ENCODE measurements around the gene FRS2.
"Not testable (repeated sequence)": the region's sequence is repeated elsewhere in the genome, so short reads cannot be mapped to it uniquely, and the experiment has no call there.

Gene FRS2

DNA sequence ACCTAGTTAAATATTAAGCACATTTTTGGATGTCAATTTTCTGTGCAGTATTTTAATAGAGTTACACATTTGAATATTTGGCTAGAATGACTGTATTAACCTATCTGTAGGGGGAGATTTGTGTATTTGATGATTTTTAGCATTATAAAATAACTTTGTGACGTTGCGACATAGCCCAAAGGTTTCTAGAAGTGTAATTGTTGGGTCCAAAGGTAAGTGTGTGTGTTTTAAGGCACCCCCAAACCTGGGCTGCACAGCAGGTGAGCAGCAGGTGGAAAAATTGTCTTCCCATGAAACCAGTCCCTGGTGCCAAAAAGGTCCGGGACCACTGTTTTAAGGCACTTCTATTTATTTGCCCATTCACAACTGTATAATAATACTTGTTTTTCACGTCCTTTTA, 118.3 kb downstream of the FRS2 start:
- no peak for DNase-seq

DNA sequence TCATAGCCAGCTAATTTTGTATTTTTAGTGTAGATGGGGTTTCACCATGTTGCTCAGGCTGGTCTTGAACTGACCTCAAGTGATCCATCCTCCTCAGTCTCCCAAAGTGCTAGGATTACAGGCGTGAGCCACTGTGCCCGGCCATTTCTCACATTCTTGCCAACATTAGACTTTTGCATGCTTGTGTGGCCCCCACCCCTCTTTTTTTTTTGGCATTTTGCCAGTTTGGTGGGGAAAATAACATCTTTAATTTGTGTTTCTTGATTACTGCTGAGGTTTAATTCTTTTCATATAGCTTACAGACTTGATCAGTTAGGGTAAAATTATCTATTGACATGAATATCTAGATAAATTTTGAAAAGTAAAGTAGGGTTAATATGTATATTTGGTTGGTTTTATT, 118.9 kb downstream of the FRS2 start:
- DNase-seq, result no peak

DNA sequence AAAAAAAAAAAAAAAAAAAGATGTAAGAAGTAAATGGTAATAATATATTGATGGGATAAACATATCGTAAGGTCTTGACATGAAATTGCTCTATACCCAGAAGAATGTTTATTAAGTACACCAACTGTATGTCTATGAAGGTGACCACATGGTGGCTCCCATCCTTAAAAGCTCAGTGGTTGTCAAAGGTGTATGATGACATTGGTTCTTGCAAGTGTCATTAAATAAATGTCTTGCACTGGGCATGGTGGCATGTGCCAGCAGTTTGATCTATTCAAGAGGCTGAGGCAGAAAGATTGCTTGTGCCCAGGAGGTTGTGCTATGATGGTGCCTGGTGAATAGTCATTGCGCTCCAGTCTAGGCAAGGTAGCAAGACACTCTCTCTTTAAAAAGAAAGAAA, 125.5 kb downstream of the FRS2 start:
- DNase-seq, result no peak

DNA sequence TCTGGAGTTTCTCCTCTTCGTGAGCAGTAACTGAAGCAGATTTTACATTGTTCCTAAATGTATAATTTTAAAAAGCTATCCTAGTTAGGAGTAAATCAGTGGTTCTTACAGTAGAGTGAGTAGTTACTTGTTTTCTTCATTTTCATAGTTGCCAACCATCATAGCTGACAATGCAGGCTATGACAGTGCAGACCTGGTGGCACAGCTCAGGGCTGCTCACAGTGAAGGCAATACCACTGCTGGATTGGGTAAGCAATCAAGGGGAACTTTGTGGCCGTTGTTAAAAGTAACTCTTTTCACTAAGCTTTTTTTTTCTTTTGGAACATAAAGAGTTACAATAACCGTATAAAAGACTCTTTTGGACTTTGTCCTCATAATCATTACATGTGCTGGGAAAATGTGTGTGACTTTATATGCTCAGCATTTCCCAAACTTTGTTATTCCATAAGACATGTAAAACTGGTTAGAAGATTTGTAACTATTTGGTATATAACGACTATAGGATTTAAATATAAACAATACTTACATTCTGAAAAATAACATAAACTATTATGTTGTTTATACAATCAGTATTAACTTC, 128.1 kb downstream of the FRS2 start:
- DNase-seq, result no peak

DNA sequence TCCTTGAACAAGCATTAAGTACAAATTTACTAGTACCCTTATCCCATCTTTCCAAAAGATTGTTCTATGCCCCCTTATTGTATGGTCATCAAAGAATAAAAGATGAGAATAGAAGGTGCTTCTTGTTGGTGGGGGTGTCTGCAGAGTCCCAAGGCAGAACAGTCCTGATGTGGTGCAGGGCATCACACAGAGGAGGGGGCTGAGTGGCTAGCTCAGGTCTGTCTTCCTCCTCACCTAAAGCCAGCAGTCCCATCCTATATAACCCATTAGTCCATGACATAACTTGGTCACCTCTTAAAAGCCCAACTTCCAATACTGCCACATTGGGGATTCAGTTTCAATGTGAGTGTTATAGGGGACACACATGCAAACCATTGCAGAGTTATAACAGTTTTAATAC, 130.6 kb downstream of the FRS2 start:
- no peak for DNase-seq

DNA sequence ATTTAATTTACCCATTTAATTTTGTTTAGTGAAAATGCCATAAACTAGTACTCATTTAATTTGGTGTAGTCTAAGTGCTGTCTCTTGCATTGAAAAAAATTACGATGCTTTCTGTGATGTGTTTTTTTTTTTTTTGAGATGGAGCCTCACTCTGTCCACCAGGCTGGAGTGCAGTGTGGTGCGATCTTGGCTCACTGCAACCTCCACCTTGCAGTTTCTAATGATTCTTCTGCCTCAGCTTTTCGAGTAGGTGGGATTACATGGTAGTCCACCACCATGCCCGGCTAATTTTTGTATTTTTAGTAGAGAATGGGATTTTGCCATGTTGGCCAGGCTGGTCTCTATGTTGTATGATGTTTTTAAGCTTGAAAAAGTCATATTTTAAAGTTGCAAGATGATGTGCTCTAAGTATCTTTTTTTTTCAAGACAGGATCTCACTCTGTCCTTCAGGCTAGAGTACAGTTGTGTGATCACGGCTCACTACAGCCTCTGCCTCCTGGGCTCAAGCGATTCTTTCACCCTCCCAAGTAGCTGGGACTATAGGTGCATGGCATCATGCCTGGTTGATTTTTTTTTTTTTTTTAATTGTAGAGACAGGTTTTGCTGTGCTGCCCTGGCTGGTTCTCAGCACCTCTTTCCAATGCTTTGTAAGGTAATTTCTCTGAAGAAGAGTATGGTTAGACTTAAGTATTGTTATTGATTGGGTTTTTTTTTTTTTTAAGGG, 131.9 kb downstream of the FRS2 start:
- no peak for DNase-seq

DNA sequence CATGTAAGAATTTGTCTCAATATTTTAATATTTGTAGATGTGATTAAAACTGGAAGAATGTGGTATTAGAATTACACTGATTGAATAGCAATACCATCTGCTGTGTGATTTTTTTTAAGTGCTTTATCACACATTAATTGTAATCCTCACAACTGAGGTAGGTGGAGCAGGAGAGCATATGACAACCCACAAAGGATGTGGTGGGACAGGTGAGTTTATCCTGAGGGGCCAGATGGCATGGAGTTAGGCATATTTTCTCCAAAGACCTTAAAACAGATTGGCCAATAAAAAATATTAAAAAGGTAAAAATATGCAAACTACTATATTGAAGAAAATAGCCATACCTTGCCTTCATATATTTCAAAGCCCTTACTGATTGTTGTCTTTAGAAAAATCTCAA, 132.8 kb downstream of the FRS2 start:
- no peak for DNase-seq

DNA sequence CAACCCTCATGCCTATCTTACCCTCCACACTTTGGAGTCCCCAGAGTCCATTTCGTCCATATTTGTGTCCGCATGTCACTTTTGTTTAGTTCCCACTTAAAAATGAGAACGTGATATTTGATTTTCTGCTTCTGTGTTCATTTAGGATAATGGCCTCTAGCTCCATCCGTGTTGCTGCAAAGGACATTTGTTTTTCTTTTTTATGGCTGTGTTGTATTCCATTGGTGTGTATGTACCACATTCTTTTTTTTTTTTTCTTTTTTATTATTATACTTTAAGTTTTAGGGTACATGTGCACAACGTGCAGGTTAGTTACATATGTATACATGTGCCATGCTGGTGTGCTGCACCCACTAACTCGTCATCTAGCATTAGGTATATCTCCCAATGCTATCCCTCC, 133.4 kb downstream of the FRS2 start:
- not testable (repeated sequence) for DNase-seq

DNA sequence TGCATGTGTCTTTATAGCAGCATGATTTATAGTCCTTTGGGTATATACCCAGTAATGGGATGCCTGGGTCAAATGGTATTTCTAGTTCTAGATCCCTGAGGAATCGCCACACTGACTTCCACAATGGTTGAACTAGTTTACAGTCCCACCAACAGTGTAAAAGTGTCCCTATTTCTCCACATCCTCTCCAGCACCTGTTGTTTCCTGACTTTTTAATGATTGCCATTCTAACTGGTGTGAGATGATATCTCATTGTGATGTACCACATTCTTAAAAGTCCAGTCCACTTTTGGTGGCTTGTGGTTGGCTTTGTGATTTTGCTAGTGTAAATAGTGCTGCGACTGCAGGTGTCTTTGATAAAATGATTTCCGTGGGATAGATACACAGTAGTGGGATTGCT, 134.1 kb downstream of the FRS2 start:
- not testable (repeated sequence) for DNase-seq

DNA sequence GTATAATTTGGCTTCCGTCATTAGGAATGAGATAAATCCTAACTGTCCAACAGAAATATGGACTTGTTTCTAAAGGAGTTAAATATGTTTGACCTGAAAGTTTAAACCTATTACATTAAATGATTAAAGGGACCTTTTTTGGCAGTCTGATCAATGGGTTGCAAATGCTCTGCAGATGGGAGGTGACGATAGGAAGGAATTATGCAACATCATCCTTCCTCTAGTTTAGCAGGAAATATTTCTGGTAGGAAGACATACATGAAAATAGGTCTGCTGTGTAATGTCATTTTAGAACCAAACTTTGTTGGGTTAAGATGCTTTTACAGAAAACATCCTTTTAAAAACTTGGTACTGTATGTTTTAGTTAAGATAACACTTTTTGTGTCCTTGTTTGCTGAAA, 137.9 kb downstream of the FRS2 start:
- no peak for DNase-seq

DNA sequence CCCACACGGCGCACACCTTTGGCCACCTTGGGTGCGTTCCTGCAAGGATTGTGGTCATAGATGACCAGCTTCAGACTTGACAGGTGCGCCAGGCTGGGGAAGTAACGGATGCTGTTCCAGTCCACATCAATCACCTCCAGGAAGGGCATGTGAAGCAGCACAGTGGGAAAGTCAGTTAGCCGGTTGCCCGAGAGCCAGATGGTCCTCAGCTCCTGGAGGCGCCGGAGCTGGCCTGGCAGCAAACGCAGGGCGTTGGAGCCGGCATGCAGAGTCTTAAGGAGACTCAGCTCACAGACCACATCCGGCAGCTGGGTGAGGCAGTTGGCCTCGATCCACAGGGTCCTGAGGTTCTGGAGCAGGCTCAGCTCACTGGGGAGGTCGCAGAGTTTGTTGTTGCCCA, 139.9 kb downstream of the FRS2 start:
- no peak for DNase-seq

DNA sequence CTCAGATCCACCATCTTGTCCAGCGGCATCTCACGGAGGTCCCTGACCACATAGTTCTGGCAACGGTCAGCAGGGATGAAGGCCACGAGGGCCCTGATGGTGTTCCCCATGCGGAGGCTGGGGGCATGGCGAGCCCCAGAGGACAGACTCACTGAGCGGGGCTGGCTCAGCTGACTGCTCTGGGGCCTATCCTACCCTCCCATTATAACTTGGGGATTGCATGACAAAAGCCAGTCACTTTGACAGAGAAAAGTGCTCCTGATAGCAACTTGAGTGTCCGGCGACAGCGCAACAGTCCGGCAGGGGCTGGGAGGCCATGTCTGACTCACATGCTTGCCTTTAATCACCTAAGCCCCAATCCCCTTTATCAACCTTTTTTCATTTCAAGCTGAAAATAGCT, 140.5 kb downstream of the FRS2 start, which contains the start of gene LRRC10:
TSS of gene LRRC10 (minus strand) at position 179 of the 400 bp plus-strand sequence. CDS start at position 110, 69 bp downstream.
- no peak for DNase-seq

DNA sequence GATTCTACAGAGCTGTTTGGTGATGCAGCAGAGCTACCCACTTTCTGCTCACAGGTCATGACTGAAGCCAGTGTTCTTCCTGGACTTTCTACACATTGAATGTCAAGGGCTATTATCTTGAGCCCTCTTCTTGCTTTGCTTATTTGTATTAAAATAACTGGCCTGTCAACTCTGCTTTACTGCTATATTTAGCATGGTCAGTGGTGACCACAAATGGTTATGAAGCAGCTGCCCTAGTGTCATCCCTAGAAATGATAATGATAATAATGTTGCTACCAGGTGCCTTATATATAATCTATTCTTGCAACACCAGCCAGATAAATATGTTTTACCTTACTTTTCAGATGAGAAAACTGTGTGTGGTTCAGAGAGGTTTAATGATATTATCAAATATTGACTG, 143.2 kb downstream of the FRS2 start:
- DNase-seq, result no peak

DNA sequence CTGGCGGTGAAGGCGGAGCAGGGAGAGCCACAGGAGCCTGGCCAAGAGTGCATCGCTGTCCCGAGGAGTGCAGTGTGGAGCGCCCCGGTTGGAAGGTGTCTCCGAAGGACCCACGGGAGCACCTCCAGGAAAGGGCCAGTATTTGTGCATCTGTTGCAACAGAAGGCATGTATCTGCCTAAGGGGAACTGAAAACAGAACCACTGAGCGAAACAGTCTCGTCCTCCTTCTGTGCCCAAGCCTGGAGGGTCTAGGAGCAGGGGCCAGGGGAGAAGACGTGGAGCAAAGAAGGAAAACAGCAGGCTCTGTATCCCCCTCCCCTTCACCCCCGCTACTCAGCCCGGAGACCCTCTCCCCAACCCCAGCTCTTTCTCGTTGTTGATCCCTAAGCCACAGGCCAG, 145.8 kb downstream of the FRS2 start:
- DNase-seq, result no peak

DNA sequence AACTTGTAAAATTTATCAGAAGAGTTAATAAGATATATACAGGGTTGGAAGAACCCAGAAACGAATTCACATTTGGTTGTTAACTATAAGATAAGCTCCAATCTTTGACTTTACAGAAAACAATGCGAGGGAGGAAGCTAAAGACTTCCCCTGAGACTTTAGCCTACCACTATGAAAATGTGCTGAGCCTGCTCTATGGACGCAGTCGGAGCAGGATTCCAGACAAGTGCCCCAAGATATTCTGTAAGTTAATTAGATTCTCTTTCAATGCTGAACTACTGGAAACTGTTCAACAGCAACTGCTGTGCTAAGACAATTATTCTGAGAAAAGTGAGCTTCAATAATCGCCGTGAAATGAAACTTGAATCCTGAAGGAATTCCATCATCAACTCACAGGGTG, 148.9 kb downstream of the FRS2 start:
- DNase-seq, result no peak

DNA sequence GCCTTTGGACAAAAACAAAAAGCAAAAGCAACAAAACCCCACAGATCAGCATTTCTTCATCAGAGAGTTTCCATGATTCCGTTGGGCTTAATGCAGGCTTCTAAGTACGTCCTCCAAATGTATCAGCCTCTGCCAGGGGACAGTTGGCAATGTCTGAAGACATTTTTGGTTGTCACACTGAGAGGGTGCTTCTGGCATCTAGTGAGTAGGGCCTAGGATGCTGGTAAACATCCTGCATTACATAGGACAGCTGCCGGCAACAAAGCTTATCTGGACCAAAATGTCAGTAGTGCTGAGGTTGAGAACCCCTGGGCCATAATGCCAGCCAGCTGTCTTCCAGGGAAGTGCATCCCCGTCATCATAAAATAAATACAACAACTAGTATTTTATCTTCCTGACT, 149.9 kb downstream of the FRS2 start:
- no peak for DNase-seq

DNA sequence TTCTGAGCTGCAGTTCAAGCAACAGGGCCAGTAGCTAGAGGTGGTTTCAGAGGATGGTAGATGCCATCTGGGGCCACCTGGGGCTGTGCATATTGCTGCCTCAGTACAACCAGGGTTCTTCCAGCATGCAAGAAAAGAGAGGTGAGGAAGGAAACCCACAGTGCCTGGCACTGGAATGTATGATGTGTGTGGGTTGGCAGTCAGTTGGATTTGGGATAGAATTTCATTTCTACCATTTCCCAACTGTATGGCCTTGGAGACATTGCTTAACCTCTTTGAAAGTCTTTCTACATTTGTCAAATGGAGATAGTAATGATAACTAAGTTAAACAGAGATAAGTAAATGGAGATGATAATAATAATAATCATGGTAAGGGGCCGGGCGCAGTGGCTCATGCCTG, 150.7 kb downstream of the FRS2 start:
- no peak for DNase-seq

DNA sequence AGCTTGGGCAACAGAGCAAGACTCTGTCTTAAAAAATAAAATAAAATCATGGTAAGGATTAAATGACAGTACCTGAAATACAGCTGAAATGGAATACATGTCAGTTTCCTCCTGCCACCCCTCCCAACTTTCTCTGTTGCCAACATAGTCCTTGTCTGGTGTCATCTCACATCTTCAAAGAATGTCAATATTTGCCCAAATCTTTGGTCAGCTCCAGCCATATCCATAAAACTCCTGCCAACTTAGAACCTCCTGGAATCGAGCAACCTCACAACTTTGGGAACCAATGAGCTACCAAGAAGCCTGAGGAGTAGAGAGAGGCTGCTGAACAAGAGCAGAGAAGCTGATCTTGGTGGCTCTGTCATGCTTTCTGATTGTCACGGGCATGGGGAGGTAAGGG, 151.4 kb downstream of the FRS2 start:
- no peak for DNase-seq

DNA sequence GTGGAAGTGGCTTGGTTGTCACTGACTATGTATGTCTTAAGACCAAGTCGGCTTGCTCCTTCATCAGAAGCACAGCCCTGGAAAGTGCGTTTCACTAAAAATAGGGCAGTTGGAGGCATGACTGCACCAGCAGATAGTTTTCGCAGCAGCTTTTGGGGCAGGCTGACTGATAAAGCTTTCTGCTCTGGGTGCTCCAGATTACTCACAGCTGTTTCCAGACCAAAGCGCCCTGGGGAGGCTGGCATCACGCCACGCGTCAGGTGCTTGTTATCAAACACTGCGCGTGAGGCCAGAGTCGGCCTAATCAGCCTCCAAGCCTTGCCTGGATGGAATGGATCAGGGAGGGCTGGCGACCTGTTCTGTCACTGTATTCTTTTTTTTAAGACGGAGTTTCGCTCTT, 153.8 kb downstream of the FRS2 start:
- no peak for DNase-seq

DNA sequence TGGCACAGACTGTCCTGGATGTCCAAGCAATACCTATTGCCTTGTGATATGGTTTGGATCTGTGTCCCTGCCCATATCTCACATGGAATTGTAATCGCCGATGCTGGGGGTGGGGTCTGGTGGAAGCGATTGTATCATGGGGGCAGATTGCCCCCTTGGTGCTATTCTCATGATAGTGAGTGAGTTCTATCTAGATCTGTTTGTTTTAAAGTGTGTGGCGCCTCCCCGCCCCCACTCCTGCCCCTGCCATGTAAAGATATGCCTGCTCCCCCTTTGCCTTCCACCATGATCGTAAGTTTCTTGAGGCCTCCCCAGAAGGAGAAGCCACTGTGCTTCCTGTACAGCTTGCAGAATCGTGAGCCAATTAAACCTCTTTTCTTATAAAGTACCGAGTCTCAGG, 157.3 kb downstream of the FRS2 start:
- no peak for DNase-seq

All from stimulated activated CD4-positive, alpha-beta T cell treated with anti-CD3 and anti-CD28 coated beads, Interleukin-15, amount 100 ng/mL, for 24 hours (primary cell).